Measurements from ENCODE around the gene PLCB4.
A peak's percentile ranks its signal among the peaks of the same experiment; 100 is the strongest.

The PLCB4 gene

DNA sequence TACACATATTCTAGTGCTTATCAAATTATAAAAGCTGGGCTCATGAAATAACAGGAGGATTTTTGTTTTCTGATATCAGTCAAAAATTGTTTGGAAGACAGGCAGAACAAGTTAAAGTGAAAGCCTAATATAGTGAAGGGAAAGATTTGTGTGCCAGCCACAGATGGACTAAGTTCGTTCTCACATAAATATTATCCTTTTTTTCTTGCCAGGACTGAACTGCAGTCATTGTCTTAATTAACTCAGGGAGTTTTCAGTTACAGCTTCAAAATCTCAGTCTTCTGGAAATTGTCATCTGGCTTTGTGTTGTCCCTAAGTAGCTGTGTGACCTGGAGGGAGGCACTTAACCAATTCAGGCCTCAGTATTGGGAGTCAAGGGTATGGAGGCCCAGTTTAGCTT, 40.7 kb downstream of the PLCB4 start:
- DNase-seq: no peak

DNA sequence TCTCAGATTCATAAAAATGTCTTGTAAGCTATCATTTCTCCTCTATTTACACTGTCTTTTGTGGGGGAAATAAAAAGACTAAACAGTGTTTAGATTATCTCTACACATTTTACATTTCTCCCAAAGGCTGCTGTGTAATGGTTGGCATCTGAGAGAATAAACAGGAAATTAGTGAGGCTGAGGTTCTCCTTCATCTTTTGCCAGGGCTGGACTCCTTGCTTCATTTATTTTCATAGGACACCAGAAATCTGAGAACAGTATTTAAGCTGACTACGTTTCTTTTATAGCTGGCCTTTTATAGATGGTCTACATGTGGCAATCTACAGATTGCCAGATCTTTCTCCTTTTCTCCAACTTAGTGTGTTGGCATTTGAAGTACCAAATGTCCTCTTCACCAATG, 41.5 kb downstream of the PLCB4 start:
- DNase-seq: no peak

DNA sequence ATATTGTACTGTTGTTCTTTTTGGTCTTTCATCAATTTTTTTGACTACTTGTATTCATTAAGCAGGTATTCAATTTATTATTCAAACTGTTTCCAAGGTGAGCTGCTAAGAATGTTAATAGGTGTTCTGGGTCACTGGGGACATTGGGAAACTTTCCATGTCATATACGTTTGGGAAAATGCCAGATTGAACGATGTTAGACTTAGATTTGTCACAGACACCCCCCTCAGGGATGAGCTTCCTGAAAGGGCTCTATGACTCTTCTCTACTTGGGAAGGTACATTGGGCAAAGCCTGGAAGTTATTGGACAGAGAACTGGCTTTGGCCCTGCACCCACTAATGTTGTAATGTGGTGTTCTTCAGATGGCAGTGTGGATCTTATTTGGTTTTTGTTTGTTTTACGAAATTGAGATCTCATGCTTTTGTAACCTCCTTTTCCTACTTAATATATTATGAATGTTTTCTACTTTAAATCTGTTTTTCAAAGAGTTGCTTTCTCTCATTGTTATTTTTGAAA, 42.1 kb downstream of the PLCB4 start:
- DNase-seq: no peak

DNA sequence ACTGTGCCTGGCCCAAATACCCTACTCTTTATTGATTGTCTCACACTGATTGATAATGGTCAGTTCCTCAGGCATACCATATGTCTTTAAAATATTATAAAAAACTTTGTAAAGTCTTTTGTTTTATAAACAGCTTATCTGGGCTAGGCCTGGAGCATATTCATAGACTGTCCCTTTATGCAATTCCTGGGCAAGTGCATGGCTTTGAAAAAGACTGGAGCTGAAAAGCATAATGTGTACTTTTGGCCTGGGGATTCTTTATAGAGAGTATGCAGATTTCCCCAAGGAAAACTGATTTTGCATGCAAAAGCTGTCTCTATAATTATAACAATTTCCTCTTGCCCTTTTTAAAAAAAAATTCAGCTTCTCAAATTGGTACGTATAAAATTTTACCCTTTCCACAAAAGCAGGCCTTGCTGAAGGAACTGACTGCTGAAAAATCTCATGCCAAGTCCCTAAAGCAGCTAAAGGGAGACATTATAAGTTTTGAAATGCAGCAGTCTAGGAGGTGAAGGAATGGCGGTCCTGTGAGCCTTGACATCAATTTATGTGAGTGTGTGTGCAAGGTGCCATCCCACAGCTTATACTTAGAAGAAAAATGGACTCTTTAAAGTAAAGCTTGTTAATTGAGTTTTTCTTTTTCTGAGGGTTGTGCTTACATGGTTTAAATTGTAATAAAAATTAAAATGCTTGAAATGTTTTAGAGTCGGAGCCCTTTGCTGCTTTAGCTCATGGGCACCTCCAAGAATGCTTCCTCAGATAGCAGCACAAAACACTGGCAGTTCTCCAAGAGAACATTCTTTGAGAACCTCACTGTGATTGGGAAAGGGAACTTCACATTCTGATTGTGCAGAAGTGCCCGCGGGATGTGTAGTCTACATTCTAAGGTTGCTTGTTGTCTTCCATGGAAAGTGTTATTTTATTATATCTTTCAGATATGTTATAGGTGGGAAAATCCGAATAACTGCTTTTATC, 43.9 kb downstream of the PLCB4 start:
- no peak for DNase-seq

DNA sequence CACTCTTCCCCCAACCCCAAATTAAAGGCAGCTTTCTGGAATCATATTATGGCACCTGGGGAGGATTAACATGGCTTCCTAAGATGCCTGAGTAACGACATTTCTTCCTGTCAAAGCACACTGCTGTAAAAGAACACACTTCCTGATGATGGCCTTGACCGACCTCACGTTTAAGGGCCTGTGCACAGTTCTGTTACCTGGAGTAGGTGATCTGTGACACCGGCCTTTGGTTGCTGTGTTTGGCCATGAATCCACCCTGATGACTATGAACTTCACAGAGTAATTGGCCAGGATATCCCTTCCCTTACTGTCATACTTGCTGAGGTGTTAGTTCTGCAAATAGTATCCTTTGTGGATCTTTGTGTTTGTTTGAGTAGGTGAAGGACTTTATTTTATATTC, 45.8 kb downstream of the PLCB4 start:
- no peak for DNase-seq

DNA sequence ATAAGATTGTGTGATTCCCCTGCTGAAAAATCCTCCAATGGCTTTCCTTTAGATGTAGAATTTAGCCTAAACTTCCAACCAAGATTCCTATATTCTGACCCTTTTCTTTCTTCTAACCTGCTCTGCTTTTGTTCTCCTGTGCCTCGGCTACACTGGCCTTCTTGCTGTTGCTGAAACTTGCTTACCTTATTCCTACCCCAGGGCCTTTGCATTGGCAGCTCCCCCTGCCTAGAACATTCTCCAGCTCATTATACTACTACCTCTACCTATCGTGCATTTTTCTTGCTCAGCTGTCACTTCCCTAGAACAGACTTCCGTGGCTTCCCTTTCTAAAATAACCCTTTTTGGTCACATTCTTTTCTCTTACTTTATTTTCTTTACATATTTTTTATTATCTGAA, 48.7 kb downstream of the PLCB4 start:
- DNase-seq: no peak

DNA sequence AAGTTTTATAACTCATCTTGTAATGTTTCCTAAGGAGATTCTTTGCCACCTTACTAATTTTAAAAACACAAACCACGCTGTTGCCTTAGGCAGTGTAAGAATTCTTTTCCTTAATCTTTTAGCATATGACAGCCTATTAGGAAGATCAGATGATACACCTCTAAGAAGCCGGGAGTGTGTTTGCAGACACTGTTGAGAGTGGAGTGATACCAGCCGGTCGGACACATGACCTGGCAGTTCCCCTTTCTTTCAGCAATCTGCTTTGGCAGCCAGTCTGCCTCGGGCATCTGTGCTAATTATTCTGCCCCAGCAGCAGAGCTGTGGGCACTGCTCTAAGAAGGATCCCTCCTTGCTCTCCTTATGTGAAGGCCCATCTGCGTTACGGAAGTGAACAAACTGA, 50.9 kb downstream of the PLCB4 start:
- DNase-seq: peak; percentile 16

DNA sequence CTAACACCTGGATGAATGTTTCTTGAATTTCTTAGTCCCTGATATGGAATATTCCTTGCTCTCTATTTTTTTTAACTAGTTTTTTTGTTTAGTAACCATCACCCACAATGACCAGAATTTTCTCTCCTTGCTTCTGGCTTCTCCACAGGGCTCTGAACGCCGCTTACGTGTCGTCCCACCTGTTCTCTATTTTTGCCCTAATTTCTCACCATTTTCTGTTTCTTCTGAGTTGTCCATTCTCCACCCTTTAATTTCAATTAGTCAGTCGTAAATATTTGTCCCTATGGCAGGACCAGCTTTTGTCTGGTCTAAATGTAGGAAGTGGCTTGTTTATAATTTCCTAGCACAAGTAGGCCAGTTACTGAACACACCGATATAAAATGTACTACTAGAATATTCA, 52.3 kb downstream of the PLCB4 start:
- DNase-seq: no peak

DNA sequence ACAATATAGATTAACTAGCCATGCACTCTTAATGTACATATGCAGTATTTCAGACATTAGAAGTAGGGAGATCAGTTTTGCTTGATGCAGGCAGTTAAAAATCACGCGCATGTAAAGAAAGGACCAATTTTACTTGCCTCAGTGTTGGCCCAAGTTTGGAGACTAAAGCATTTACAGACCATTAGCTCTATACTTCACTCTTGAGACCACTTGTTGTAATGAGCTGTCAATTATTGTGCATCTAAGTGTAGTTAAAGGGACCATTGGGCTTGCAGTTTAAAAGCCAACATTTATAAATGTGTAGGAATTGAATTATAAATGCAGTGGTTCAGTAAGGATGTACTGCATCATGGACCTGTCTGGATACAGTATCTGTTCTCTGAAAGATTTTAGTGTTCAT, 53.7 kb downstream of the PLCB4 start:
- no peak for DNase-seq

DNA sequence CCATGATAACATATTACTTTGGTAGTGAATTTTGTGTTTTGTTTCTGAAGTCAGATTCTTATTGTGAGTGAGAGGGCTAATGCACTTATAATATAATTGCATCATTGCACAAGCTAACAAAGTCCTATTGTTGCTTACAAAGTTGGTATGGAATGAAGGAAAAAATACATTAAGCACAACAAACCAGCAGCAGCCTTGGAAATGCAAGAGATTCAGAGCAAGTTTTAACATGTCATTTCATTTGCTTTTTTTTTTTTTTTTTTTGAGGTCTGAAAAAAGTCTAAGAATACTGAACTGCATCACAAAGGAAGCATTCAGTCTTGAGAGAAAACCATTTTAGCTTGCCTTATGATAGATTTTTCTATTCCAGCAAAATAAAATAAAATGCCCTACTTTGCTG, 57.6 kb downstream of the PLCB4 start:
- no peak for DNase-seq

DNA sequence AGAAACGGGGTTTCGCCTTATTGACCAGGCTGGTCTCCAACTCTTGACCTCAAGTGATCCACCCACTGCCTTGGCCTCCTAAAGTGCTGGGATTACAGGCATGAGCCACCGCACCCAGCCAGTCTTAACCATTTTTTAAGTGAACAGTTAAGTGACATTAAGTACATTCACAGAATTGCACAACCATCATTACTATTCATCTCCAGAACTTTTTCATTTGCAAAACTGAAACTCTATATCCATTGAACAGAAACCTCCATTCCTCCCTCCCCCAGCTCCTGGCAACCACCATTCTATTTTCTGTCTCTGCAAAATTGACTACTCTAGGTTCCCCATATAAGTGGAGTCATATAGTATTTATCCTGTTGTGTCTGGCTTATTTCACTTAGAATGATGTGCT, 59.7 kb downstream of the PLCB4 start:
- DNase-seq: no peak

DNA sequence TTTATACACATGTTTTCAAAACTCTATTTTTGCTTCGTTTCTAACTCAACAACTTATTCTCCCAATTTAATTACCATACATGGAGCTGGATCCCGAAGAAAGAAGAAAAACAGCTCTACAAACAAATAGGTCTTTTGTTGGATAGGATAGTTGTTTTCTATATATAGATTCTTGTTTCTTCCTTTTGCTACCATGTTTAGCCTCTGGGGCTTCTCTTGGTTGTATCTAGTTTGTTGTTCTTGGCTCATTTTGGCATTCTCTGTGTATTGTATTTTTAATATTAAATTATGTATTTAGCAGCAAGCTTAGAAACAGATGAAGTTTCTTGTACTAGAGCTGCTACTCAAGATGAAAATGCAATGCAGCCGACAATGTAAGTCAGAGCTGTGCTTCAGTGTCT, 60.9 kb downstream of the PLCB4 start:
- DNase-seq: no peak

DNA sequence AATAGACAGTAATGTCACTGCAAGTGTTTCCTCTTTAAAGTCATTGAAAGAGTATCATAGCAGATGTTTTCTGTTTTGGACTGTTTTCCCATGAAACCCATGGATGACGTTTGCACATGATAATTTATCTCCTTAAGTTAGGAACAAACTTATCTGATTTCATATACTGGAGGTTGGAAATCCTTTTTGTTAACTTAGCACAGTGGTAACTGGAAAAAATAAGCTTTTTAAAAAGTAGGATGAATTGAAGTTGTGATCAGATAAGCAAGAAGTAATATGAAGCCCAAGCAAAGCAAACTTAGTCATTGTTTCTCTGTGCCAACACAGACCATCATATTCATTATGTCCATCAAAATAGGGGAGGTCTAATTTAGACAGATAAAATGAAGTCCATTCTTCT, 61.6 kb downstream of the PLCB4 start:
- no peak for DNase-seq

DNA sequence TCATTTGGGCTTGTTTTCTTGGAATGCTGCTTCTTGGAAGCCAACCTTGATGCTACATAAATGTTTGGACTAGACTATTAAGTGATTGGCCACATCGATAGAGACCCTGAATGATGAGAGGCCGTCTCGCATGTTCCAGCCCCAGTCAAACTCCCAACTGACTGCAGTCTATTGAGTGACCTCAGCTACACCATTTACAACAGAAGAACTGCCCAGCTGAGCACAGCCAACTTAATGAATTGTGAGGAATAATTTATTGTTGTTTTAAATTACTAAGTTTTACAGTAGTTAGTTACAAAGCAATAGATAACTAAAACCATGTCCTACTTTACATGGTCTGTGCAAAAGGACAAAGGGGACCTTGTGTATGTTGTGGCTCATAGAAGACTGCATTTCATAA, 63.0 kb downstream of the PLCB4 start:
- no peak for DNase-seq

DNA sequence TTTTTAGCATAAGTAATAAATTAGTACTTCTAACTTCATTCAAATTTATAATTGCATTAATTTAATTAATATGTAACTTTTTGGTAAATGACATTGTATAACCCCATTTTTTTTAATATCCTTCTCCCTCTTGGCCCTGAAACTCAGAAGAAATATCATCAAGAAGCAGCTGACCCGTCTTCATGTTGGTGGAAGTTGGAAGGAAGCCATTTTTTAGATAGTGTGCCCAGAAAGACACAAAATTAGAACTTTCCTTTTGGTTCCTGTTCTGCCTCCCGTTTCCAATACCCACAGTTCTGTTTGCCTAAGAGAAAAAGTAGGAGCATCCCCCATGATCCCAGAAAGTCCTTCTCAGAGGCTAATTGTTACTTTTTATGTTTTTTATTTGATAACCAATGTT, 65.5 kb downstream of the PLCB4 start:
- DNase-seq: no peak

DNA sequence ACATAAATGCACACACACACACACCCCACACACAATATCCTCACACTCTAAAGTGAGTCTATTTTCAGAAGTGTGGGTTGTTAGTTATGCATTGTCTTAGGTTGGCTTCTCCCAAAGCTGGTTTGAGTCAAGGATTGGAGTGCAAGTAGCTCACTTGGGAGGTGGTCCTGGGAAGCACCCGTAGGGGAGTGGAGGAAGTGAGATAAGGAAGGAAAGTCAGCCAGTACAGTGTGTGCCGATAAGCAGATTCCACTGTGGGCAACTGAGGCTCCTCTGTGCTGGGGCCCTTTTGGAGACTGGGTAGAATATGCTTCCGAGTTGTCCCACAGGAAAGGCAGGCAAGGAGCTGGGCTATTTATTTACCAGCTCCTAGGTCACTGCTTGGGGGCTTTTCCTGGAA, 67.2 kb downstream of the PLCB4 start:
- no peak for DNase-seq

DNA sequence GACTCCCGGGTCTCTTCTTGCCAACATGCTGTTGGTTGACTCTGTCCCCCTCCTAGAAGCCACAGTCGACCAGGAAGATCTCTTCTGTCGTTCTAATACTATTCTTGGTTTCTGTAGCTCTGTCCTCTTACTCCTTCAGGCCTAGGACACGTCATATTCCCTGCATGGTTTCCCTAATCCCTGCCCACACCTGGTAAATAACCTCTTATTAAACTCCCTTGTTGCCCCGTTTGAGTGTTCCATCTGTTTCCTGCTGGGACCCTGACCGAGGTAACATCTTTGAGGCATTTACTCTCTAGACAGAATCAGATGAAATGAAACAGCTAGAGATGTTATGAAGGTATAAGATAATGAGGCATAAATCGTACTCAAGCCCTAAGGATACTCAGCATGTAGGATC, 68.1 kb downstream of the PLCB4 start:
- no peak for DNase-seq

DNA sequence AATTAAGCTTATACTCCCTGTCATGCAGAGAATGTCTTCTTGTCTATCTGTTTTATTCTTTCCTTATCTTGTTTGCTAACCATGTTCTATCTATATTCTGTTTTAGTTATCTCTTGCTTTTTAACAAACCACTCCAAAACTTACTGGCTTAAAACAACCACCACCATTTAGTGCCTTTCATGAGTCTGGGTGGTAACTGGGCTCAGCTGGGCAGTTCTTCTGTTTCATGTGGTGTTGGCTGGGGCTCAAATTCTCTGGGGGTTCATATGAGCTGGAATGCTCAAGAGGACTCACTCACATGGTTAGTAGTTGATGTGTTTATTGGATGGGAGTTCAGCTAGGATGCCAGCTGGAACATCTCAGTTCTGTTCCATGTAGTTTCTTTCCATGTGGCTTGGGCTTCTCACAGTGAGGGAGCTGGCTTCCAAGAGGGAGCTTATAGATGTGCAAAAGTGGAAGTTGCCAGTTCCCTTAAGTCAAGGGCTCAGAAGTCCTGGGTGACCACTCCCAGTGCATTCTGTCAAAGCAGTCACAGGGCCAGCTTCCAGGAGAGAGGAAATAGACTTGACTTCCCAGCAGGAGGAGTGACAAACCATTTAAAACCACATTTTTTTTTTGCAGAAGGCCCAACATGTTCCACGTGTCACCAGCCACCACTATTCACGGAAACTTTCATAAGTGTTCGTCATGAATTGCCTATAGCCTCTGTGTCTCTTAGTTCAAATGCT, 70.4 kb downstream of the PLCB4 start:
- DNase-seq: no peak

DNA sequence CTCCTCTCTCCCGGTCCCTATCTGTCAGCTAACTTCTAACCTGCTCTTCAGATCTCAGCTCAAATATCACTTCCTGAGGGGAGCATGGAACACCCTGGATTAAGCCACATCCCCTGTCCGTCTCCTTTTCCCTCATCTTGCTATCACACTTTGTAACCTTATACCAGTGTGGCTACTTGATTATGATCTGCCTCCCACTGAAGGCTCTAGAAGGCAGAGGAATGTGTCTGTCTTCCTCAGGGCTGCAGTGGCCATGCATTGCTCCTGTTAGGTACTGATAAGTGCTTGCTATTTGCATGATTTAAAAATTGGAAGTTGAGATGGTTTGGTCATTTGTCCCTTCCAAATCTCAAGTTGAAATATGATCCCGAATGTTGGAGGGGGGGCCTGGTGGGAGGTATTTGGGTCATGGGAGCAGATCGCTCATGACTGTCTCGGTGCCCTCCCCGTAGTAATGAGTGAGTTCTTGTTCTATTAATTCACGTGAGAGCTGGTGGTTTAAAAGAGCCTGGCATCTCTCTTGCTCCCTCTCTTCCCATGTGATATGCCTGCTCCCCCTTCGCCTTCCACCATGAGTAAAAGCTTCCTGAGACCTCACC, 71.4 kb downstream of the PLCB4 start:
- DNase-seq: no peak

DNA sequence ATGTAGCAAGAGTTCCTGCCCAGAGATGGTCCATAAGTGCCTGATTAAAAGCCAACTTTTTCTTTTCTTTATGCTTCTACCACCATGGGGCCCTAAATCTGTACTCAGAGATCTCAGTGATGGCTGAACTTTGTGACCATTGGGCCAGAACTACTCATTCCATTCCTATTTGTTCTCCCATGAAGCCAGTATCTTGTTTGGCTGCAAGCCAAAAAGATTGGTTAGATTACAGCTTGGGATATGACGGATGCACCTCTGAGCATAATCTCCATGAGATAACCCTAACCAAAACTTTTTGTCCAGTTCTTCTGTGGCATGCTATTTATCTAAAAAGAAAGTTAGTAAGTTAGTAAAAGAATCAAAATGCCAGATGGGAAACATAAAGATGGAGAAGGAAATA, 72.2 kb downstream of the PLCB4 start:
- no peak for DNase-seq

DNA sequence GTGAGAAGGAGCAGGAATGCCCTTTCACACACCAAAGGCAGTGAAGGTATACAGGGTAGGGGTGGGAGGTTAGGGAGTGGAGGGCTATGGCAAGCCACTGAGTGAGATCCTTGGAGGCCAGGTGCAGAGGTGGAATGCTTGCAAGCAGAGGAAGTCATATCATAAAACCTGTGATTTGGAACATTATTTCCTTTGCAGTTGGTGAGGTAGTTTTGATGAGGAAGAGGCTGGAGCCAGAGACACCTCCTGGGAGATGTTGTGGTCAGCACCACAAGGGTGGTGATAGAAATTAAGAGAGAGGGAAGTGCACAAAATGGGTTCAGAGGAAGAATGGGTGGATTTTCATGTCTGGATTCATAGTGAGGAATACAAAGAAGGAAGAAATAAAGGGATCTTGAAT, 73.0 kb downstream of the PLCB4 start:
- DNase-seq: no peak

DNA sequence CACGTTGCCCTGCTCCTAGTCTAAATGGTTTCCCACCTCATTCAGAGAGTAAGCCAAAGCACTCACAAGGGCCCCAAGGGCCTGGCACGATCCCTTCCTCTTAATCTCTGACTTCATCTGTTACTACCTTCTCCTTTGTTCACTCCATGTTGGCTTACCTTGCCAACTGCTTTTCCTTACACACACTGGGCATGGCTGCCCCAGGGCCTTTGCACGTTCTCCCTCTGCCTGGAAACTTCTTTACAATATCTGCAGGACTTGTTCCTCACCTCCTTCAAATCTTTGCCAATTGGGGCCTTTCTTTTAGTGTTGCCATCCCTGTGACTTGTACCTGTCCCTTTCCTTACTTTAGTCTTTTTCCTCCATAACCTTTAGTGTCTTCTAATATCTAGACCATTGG, 73.9 kb downstream of the PLCB4 start:
- no peak for DNase-seq

DNA sequence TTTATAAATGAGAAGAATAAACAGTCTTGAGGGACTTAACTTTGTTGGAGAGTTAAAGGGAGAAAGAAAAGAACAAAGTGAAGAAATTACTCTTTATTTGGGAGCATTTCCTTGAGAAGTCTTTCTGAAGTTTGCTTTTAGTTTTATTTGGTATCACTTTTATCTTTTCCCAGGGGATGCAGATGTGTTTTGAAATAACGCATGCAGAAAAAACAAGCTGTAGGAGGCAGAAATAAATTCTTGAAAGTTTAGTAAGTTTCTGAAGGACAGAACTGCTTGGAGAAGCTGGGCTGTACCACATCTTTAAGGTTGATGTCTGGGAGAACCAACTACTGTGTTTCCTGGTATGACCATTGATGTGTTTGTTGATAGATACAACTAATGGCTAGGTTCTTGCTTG, 75.0 kb downstream of the PLCB4 start:
- DNase-seq: no peak

DNA sequence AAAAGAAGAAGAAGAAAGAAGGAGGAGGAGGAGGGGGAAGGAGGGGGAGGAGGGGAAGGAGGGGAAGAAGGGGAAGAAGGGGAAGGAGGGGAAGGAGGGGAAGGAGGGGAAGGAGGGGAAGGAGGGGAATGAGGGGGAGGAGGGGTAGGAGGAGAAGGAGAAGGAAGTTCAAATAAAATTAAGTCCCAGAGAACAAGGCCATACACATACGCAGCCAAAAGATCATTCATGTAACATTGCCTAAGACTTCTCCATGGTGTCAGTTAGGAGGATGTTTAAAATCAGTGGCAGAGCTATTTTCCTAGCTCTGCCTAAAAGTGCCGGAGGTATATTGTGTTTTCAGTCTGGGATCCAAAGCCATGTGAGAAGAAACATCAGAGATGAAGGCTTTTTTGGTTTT, 75.8 kb downstream of the PLCB4 start:
- peak; percentile 43 for DNase-seq

Data from MV-4-11 (cell line).